GM19463 (cell line): ENCODE measurements around the gene GP1BA.
"Not testable (repeated sequence)": the region's sequence is repeated elsewhere in the genome, so short reads cannot be mapped to it uniquely, and the experiment has no call there.

Source experiments
- ATAC-seq: cut with Tn5 transposase; IDR thresholded peaks from one replicate; pipeline ENCODE4 v1.9.1; 2021; ENCODE audit warnings: mild to moderate bottlenecking, moderate library complexity; ENCODE audit not compliant: unreplicated experiment

The GP1BA gene

DNA sequence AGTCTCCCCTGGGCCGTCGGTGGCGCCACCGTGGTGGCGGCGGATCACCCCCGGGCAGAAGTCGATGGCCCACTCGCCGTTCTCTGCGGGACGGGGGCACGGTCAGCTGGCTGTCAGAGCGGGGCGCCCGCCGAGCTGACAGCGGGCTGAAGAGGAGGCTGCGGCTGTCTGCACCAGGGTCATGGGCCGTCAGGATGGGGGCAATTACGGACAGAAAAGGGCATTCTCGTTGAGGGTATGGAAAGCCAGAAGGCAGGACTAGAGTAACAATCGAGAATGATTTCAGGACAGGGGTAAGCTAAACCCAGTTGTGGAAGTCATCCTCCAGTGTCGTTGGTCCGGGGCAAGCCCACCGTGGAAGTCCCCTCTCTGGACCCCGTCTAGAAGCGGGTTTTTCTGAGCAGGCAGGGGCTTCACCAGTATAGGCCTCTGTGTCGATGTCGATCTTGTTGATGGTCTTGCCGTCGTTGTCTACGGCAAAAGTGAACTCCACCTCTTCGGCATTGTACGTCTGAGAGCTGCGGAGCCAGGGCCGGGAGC is 30.9 kb upstream of the GP1BA start:
- ATAC-seq, result no peak

DNA sequence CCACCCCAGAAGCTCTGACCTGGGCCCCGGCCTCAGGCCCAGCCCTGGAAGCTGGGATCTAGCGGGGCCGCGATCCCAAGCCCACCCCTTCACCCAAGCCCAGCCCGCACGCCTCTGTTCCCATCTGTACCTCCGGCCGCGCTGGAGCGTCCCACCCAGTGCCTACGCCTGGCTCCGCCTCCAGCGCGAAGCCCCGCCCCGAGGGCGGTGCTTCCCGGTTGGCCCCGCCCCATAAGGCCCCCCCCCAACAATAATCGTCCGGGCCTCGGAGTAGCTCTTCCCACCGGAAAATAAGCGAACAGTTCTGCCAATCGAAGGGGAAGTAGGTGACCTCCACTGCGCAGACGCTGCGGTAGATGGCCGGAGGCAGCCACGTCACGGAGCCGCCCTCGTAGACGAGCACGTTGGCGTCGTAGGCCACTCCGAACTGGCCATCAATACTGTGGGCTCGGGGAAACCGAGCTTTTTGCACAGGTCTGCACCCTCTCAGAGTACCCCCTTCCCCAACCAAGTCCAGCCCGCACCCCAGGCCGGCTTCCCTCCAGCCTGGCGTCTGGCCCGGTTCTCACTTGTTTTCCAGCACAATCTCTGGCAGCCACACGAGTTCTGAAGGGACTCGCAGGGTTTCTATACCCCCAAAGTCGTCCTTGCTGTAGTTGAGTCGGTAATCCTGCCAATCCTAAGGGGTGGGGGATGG is 30.3 kb upstream of the GP1BA start:
- ATAC-seq, result no peak

DNA sequence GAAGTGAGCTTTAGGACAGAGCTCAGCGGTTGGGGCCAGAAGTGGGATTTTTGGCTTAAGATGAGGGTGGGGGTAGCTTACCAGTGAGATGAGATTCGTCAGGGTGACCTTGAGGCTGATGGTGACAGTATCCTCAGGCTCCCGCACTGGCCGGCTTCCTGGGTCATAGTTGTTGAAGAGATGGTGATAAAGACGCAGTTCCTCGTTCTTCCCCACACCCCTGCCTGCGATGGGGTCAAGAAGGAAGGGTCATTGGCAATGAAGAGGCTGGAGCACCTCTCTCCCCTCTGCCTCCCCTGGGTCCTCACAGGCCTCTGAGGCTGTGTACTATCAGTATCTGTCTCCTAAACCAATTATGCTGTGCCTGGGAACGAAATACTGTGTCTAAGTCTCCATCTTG is 29.5 kb upstream of the GP1BA start:
- no peak for ATAC-seq

DNA sequence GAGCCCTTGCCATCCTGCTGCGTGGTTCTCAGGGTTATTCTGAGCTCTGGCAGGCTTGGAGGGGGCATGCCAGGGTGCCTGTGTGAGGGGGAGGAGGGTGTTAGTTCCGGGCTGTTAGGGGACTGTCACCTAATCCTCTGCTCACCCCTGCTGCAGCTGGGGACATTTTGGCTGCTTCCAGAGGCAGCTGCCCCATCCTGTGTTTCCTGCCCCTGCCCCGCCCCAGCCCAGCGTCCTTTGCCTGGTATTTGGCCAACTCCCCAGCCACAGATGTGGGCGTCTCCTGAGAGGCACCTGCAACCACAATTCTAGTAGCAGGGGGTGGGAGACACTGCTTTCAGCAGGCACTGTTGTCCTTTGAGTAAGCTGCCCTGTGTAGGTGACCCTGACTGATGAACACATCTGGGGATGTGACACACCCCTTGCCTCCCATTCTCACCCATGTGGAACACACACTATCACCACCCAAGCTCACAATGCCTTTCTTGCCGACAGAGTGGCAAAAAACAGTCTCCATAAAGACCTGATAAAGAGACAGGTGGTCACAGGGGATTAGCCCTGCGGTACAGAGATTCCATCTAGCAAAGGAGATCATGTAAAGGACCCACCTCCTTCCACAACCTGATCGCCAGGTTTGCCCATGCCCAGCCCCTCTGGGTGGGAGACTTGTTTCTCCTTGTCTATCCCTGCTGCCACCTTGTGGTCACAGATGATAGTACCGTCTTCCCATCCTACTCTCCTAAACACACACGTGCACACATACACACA is 28.8 kb upstream of the GP1BA start, which contains the start of gene CHRNE:
Gene CHRNE, minus strand, starts transcription at position 48 of the 768 bp plus-strand sequence. Its CDS starts 35 bp downstream, at position 13.
- no peak for ATAC-seq

DNA sequence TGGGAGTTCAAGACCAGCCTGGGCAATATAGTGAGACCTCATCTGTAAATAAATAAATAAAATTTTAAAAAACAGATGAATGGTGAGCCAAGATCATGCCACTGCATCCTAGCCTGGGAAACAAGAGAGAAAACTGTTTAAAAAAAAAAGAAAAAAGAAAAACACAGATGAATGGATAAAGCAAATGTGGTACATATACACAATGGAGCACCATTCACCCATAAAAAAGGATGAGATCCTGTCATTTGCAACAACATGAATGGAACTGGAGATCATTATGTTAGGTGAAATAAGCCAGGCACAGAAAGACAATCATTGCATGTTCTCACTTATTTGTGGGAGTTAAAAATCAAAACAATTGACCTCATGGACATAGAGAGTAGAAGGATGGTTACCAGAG is 25.4 kb upstream of the GP1BA start:
- not testable (repeated sequence) for ATAC-seq

GRCh38 chr17:4908301-4908700 is 23.8 kb upstream of the GP1BA start:
- ATAC-seq, result no peak

DNA sequence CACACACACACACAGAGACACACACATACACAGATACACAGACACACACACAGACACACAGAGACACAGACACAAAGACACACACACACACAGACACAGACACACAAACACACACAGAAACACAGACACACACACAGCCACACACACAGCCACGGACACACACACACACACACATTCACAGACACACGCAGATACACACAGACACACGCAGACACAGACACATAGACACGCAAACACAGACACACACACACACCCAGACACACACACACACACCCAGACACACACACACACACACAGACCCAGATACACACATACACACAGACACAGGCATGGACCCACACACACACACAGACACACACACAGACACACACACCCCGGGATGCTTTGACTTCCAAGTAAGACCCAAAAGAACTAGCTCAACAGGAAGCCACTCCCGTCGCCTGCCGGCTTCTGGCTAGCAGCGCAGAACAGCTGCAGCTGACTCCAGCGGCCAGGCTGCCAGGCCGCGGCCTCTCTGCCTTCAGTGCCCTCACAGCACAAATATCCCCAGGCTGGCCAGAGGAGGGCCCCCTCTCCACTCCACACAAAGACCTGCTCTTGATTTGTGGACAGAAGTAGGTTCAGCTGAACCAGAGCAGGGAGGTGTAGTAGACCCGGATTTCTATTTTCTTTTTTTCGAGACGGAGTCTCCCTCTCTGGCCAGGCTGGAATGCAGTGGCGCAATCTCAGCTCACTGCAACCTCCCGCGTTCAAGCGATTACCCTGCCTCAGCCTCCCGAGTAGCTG is 23.2 kb upstream of the GP1BA start:
- no peak for ATAC-seq

- no peak for ATAC-seq
Measured at GRCh38 chr17:4913994-4914393, 18.1 kb upstream of the GP1BA start.

DNA sequence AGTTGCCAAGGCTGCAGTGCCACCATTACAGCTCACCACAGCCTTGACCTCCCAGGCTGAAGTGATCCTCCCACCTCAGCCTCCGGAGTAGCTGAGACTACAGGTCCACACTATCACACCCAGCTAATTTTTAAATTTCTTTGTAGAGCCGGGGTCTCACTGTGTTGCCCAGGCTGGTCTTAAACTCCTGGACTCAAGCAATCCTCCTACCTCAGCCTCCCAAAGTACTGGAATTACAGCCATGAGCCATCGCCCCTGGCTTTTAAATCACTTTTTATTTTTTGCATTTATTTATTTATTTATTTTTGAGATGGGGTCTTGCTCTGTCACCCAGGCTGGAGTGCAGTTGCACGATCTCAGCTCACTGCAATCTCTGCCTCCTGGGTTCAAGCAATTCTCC is 17.5 kb upstream of the GP1BA start:
- not testable (repeated sequence) for ATAC-seq

GRCh38 chr17:4919511-4920047 is 12.5 kb upstream of the GP1BA start:
- no peak for ATAC-seq

DNA sequence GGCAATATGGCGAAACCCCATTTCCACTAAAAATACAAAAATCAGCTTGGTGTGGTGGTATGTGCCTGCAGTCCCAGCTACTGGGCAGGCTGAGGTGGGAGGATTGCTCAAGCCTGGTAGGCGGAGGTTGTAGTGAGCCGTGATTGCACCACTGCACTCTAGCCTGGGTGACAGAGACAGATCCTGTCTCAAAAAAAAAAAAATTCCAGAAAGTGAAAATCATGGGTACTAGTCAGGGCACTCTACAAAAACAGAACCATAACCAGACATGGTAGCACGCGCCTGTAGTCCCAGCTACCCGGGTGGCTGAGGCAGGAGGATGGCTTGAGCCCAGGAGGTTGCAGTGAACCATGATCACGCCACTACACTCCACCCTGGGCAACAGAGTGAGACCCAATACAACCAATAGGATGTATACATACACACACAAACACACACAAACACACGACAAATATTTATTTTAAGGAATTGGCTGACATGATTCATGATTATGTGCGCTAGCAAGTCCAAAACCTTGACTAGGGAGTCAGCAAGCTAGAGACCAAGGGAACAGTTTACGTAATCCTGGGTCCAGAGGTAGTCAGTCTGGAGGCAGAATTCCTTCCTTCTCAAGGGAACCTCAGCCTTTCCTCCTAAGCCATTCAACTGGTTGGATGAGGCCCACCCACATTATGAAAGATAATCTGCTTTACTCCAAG is 11.6 kb upstream of the GP1BA start:
- ATAC-seq, result no peak

DNA sequence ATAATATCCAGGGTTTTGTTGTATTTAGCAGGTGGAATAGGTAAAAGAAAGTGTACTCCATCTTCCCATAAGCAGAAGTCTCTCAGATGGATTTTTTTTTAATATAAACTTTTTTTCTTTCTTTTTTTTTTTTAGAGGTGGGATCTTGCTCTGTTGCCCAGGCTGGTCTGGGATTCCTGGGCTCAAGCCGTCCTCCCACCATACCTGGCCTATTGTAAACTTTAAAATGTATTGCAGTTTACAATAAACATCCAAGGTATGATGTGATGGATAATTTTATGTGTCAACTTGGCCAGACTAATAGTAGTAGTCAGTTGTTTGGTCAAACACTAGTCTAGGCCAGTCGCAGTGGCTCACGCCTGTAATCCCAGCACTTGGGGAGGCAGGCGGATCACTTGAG is 10.8 kb upstream of the GP1BA start:
- ATAC-seq, result no peak

GRCh38 chr17:4926577-4927335 is 5.3 kb upstream of the GP1BA start:
- ATAC-seq, result not testable (repeated sequence)

- ATAC-seq, result no peak
Measured at GRCh38 chr17:4928881-4929280, 3.2 kb upstream of the GP1BA start.

DNA sequence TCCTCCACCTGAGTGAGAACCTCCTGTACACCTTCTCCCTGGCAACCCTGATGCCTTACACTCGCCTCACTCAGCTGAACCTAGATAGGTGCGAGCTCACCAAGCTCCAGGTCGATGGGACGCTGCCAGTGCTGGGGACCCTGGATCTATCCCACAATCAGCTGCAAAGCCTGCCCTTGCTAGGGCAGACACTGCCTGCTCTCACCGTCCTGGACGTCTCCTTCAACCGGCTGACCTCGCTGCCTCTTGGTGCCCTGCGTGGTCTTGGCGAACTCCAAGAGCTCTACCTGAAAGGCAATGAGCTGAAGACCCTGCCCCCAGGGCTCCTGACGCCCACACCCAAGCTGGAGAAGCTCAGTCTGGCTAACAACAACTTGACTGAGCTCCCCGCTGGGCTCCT is 679 bp downstream of the GP1BA start:
- no peak for ATAC-seq

DNA sequence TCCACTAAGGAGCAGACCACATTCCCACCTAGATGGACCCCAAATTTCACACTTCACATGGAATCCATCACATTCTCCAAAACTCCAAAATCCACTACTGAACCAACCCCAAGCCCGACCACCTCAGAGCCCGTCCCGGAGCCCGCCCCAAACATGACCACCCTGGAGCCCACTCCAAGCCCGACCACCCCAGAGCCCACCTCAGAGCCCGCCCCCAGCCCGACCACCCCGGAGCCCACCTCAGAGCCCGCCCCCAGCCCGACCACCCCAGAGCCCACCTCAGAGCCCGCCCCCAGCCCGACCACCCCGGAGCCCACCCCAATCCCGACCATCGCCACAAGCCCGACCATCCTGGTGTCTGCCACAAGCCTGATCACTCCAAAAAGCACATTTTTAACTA is 1.6 kb downstream of the GP1BA start:
- ATAC-seq, result no peak

GRCh38 chr17:4934173-4934979 is 2.3 kb downstream of the GP1BA start:
- ATAC-seq, result no peak

DNA sequence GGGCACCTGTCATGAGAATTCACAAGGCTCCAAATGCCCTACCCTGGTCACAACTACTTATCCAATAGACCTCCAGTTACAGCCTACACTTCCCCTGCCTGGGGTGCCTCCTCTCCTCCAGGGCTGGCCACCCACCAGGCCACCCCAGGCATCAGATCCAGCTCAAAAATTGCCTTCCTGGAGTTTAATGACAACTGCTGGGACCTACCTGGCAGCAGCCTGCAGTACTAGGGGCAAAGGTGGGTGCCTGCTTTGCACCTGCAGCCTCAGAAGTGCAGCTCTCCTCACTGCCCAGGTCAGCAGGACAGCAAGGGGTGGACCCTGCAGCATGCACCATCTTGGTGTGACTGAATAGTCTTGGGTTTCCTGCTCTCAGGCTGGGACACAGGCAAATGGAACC is 3.6 kb downstream of the GP1BA start:
- no peak for ATAC-seq

- no peak for ATAC-seq
Measured at GRCh38 chr17:4936436-4936835, 4.4 kb downstream of the GP1BA start.
